Measurements from ENCODE around the gene FLOT1. TPM values are rescaled to one million over a fixed set of nuclear protein-coding genes. Genes with fewer than 3 reads are reported as not detected.

FLOT1 gene
- total RNA-seq, 1 donor = 119 TPM

DNA sequence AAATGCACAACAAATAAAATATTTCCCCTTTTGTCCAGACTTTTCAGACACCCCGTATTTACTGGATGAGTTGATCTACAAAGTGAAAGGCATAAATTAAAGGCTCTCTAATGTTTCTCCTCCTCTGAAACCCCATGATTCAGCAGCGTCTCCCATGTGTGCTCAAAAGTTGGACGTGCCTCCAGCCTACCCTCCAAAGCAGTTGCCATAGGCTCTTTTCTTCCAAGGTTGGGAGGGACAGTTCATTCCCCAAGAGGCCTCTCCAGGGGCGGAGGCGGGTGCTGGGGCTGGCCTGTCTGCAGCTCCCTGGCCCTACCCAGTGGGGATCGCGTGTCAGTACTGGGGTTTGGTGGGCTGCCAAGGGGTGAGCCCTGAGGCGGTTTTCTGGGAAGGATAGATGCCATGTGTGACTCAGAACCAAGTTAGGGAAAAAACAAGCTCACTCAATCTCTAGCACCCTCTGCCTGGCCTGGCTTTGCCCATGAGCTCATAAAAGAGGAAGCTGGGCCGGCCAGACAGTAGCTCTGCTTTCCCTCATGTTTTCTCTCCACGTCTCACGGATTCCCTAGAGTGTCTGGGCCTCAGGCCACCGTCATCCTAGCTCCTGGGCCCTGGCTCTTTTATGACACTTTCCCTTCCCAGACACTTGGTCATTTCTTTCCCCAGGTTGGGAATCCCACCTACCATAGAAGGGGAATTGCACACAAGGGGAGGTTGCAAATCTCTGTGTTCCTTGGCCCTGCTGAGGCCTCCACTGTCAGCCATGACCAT lies 9.9 kb upstream of the FLOT1 start:
- peak; percentile 100 for DNase-seq (ENCODE audit: low read depth)
- H3K4me3 ChIP-seq (ENCODE audit: low read depth, low read length) = no peak overlapping the region
- TF ChIP-seq, protein P1, sequence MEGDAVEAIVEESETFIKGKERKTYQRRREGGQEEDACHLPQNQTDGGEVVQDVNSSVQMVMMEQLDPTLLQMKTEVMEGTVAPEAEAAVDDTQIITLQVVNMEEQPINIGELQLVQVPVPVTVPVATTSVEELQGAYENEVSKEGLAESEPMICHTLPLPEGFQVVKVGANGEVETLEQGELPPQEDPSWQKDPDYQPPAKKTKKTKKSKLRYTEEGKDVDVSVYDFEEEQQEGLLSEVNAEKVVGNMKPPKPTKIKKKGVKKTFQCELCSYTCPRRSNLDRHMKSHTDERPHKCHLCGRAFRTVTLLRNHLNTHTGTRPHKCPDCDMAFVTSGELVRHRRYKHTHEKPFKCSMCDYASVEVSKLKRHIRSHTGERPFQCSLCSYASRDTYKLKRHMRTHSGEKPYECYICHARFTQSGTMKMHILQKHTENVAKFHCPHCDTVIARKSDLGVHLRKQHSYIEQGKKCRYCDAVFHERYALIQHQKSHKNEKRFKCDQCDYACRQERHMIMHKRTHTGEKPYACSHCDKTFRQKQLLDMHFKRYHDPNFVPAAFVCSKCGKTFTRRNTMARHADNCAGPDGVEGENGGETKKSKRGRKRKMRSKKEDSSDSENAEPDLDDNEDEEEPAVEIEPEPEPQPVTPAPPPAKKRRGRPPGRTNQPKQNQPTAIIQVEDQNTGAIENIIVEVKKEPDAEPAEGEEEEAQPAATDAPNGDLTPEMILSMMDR (IDR thresholded peaks at IDR 0.05; ENCODE audit: insufficient read depth, low read depth, low read length) = no peak

DNA sequence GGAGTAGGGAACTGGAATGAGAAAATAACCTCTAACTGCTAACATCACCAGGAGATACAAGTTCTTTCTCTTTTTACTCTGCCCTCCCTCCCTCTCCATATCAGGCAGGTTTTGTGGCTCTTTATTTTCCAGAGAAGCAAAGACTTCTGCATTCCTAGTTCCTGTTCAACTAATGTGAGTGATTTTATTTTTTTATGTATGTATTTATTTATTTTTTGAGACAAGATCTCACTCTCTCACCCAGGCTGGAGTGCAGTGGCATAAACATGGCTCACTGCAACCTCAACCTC lies 7.8 kb upstream of the FLOT1 start:
- TF ChIP-seq, protein P1 (IDR thresholded peaks at IDR 0.05; ENCODE audit: insufficient read depth, low read depth, low read length) = no peak
- H3K4me3 ChIP-seq (ENCODE audit: low read depth, low read length) = no peak overlapping the region
- DNase-seq (ENCODE audit: low read depth) = no peak

DNA sequence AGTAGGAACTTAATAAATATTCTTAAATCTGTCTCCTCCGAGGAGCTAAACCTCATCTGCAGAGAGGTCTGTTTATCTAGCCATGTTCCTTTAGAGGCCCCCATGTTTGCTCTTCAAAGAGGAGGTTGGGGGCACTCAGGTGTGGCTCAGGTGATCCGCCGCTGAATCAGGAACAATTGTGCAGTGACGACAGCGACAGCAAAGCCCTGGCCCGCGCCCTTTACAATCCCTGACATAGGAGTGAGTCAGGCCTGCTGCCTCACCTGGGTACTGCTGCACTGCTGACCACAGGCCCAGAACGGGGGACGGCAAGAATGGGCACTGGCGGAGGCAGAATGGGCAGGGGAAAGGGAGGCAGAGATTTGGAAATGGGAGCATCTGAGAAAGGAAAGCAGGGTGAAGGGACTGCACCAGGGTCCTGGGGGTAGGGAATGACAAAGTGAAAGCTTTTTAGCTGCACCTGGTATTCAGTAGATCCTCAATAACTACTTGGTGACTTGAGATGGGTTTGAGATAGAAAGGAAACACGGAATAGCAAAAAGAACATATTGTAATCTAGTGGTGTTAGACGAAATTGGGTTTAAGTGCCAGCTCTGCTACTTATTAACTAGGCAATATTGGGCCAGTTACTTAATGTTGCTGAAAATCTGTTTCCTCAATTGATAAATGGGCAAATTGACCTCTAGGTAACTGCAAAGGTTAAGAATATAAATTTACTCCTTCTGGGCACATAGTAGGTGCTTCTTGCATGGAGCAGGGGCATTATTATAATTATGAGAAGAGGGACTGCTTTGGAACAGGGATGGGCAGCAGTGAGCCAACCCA lies 7.3 kb upstream of the FLOT1 start:
- no peak overlapping the region for H3K4me3 ChIP-seq (ENCODE audit: low read depth, low read length)
- TF ChIP-seq, protein P1 (IDR thresholded peaks at IDR 0.05; ENCODE audit: insufficient read depth, low read depth, low read length) = no peak
- DNase-seq (ENCODE audit: low read depth) = no peak

DNA sequence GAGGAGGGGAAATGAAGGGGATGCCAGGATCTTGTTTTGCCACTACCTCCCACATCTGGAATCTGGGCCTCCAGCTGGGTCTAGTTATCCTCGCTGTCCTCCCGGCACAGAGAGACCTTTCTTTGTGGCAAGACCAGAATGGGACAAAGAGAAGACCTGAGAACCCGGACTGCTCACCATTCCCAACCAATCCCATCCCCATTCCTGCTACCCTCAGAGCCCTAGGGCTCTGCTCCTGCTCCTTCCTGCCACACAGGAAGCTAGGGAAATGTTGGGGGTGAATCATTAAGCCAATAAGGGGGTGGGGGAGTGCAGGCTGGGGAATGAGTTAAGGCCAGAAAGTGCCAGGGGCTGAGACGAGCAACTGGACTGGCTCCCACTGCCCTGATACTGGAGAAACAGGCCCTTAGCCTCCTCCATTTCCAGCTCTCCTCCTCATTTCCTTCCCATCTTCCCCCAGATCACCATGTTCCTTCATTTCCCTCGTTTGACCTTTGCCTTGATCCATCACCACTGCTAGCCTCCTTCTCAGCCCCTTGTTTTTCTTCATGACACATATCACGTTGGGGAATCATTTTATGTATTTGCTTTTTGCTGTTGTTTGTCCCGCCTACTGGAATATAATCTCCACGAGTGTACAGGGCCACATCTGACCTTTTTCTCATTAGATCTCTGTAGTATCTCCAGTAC lies 6.5 kb upstream of the FLOT1 start:
- no peak overlapping the region for H3K4me3 ChIP-seq (ENCODE audit: low read depth, low read length)
- TF ChIP-seq, protein P1 (IDR thresholded peaks at IDR 0.05; ENCODE audit: insufficient read depth, low read depth, low read length) = no peak
- DNase-seq (ENCODE audit: low read depth) = no peak

DNA sequence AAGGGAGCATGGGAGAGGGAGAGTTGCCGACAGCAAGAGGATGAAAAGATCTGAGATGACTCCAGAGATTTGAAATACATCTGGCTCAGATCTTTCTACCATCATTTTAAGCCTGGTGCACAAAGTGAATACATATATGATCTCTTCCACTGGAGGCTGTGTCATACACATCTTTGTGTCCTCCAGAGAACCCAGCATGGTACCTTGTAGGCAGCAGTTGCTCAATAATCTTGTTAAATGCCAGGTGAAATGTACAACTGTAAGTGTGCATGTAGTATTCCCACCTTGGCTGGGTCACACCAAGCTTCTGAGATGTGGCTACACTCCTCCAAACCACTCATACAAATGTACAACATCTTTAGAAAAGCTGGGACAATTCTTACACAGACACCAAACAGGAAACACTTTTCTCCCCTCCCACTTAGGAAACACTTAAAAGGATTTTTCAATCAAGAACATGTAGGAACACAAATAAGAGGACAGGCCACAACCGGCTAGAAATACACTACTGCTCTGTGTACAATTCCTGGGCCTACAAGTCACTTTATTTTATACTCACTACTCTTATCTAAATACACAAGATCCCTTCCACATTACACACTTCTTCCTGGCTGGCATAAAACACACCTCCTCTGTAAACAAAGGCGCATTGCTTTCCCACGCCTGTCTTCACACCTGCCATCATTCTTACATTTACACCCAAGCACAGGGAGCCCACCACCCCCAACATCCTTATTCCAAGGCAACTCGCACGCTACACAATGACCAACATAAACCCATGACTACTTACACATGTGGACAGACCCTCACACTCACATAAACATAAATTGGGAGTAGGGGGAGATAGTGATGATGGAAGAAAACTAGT lies 5.6 kb upstream of the FLOT1 start:
- DNase-seq (ENCODE audit: low read depth) = no peak
- H3K4me3 ChIP-seq (ENCODE audit: low read depth, low read length) = no peak overlapping the region
- TF ChIP-seq, protein P1 (IDR thresholded peaks at IDR 0.05; ENCODE audit: insufficient read depth, low read depth, low read length) = no peak

DNA sequence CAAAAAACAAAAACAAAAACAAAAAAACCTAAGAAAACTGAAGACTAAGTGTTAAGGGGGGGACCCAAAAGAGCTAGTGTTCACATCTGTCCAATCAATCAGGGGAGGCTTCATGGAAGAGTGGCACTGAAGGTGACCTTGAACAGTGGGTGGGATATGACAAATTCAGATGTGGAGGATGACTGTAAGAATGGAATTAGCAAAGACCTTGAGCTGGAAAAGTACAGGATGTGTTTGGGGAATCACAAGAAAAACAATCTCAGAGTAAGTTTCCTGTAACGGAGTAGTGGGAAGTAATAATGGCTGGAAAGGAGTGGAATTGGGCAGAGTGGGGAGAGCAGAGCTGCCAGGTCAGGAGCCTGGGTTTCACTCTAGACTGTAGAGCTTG lies 4.8 kb upstream of the FLOT1 start:
- peak; percentile 39 for DNase-seq (ENCODE audit: low read depth)
- TF ChIP-seq, protein P1 (IDR thresholded peaks at IDR 0.05; ENCODE audit: insufficient read depth, low read depth, low read length) = no peak

More for the DNA sequence above, 4.8 kb upstream of the FLOT1 start:
- H3K4me3 ChIP-seq (ENCODE audit: low read depth, low read length) = no peak overlapping the region
